Posterior cingulate gyrus (tissue), 11 donors: ENCODE measurements around the gene GALNT9.
"Not testable (repeated sequence)": the region's sequence is repeated elsewhere in the genome, so short reads cannot be mapped to it uniquely, and the experiment has no call there.

ENCODE experiments used
- DNase-seq, 10 donors: peaks; one replicate each; pipeline versions ENCODE4 v3.0.0 to v3.0.0-alpha.2; 2020 to 2021; ENCODE audit warnings: mixed read lengths in 3 of 10
- intact Hi-C: fragments of 100-400 bp; cut with DNase I; formaldehyde crosslinking; loops from one replicate; pipeline ENCODE4 v1.15.1; 2023

GALNT9 gene

GRCh38 chr12:132245521-132246101 is 83.8 kb downstream of the GALNT9 start:
- intact Hi-C loops = no loop called here
- DNase-seq = peak in 3 of 10 donors; percentile 60 to 83 (median 74)

DNA sequence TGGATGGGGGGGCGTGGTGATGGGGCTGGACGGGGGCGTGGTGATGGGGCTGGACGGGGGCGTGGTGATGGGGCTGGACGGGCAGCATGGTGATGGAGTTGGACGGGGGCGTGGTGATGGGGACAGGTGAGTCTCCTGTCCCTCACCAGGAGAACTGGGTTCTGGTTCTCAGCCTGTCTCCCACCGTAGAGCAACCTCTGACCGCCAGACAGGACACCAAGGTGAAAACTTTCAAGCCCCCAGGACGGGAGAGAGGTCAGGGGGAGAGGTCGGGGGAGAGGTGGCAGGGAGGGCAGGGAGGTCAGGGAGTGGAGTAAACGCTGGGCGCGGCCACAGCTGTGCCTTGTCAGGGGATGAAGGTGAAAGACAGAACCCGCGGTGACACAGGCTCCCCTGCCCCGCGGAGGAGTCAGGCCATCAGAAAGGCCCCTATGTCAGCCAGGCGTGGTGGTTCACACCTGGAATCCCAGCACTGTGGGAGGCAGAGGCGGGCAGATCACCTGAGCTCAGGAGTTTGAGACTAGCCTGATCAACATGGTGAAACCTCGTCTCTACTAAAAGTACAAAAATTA is 84.6 kb downstream of the GALNT9 start:
- peak in 3 of 10 donors; percentile 41 to 73 (median 63) for DNase-seq
- intact Hi-C loops = no loop called here

GRCh38 chr12:132243596-132244310 is 85.6 kb downstream of the GALNT9 start:
- peak in 3 of 10 donors; percentile 44 to 82 (median 82) for DNase-seq
- intact Hi-C loops = no loop called here

DNA sequence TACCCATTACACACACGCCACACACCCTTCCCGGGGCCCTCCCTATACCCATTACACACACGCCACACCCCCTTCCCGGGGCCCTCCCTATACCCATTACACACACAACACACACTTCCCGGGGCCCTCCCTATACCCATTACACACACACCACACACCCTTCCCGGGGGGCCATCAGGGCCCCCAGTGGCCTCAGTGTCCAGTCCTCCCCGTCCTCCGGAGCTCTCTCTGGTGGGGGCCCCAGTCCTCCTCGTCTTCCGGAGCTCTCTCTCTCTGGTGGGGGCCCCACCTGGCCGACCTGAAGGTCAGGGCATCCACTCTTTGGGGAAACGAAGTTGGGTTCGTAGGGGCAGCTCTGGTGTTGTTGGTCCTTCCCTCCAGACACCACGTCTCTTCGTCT is 86.2 kb downstream of the GALNT9 start:
- intact Hi-C loops = not testable (repeated sequence)
- DNase-seq = peak in 2 of 10 donors; percentile 14 to 52

DNA sequence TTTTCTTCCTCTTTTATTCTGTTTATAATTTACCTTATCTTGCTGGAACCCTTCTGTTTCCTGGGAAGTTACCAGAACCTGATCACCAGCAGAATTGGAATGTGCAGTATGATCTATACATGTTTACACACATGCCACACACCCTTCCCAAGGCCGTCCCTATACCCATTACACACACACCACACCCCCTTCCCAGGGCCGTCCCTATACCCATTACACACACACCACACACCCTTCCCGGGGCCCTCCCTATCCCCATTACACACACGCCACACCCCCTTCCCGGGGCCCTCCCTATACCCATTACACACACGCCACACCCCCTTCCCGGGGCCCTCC is 88.8 kb downstream of the GALNT9 start:
- intact Hi-C loops = not testable (repeated sequence)
- peak in 1 of 10 donors; percentile 7 for DNase-seq

GRCh38 chr12:132239796-132240668 is 89.4 kb downstream of the GALNT9 start:
- intact Hi-C loops = no loop called here
- DNase-seq = peak in 3 of 10 donors; percentile 67 to 74 (median 69)

DNA sequence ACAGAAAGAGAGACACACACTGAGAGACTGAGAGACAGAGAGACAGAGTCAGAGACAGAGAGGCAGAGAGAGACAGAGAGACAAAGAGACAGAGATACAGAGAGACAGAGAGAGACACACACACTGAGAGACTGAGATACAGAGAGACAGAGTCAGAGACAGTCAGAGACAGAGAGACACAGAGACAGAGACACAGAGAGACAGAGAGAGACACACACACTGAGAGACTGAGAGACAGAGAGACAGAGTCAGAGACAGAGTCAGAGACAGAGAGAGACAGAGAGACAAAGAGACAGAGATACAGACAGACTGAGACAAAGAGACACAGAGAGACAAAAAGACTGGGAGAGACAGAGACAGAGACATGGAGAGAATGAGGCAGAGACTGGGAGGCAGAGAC is 90.0 kb downstream of the GALNT9 start:
- DNase-seq = no peak

DNA sequence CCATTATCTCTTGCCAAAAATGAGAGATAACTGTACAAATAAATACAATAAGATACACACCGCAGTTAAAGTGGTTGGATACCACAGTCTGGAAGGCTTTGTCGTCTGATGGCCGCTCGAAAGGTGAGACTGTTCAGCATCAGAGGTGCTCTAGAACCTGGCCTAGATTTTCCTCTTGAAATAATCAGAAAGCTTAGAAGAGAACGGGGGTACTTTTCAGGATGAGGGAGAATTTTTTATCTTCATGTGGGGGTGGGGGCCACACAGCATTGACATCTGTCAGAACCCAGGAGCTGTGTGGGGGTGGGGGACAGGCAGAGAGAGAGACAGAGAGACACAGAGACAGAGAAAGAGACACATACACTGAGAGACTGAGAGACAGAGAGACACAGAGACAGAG is 90.5 kb downstream of the GALNT9 start:
- peak in 1 of 10 donors; percentile 21 for DNase-seq
- intact Hi-C loops = no loop called here

More for the DNA sequence above, 90.0 kb downstream of the GALNT9 start:
- intact Hi-C loops = no loop called here

GRCh38 chr12:132238488-132238854 is 90.9 kb downstream of the GALNT9 start:
- DNase-seq = peak in 3 of 10 donors; percentile 66 to 88 (median 84)
- intact Hi-C loops = no loop called here

- DNase-seq = peak in 3 of 10 donors; percentile 67 to 77 (median 69)
- intact Hi-C loops = no loop called here
Measured at GRCh38 chr12:132237772-132238487, 91.5 kb downstream of the GALNT9 start.

GRCh38 chr12:132236930-132237771 is 92.2 kb downstream of the GALNT9 start:
- intact Hi-C loops = no loop called here
- DNase-seq = peak in 2 of 10 donors; percentile 53 to 67

GRCh38 chr12:132236129-132236929 is 93.1 kb downstream of the GALNT9 start:
- peak in 2 of 10 donors; percentile 49 to 70 for DNase-seq
- intact Hi-C loops = no loop called here

DNA sequence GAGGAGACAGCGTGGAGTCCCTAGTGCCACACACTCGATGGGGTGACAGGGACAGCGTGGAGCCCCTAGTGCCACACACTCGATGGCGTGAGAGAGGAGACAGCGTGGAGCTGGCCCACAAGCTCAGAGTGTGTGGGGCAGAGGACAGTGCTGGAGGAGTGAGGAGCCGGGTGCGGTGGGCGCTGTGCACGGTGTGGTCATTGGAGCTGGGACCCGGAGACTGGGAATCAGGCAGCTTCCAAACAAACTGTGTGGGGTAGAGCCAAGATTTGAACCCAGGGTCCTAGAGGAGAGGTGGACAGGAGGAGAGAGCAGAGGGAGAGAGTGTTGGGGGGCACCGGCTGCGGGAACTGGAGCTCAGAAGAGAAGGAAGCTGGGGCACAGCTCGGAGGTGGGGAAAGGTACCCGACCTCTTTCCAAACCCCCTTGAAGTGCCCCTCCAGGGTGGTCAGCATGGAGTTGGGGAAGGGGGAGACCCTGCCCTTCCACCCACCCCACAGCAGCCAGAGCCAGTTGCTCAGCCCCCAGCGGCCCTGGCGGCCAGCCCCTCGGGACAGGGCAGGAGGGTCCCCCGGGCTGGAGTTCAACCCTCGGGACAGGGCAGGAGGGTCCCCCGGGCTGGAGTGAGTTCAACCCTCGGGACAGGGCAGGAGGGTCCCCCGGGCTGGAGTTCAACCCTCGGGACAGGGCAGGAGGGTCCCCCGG is 94.1 kb downstream of the GALNT9 start:
- intact Hi-C loops = no loop called here
- DNase-seq = peak in 2 of 10 donors; percentile 40 to 41

- peak in 2 of 10 donors; percentile 58 to 62 for DNase-seq
- intact Hi-C loops = no loop called here
Measured at GRCh38 chr12:132230381-132230780, 99.0 kb downstream of the GALNT9 start.

- intact Hi-C loops = no loop called here
- DNase-seq = peak in 2 of 10 donors; percentile 37 to 74
Measured at GRCh38 chr12:132229926-132230325, 99.5 kb downstream of the GALNT9 start.

- intact Hi-C loops = no loop called here
- peak in 2 of 10 donors; percentile 62 to 80 for DNase-seq
Measured at GRCh38 chr12:132229193-132229760, 100.1 kb downstream of the GALNT9 start.

GRCh38 chr12:132228476-132229192 is 100.8 kb downstream of the GALNT9 start:
- DNase-seq = peak in 2 of 10 donors; percentile 60 to 64
- intact Hi-C loops = no loop called here
